HCT116 (cell line): ENCODE data around the gene NALCN. TPM values are rescaled to one million over a fixed set of nuclear protein-coding genes. Genes with fewer than 3 reads are reported as not detected.

Source experiments
- ATAC-seq: fragments of 200-7000 bp; cut with Tn5 transposase; 2 replicates; pipeline ENCODE4 v1.9.1; 2020; ENCODE audit warnings: mild to moderate bottlenecking, moderate library complexity
- BruUV-seq: library from RNA; stranded (reverse); fragments of 400-500 nt; replicated peaks from 2 replicates; lab custom pipeline; 2021; lab: Mats Ljungman, UMichigan
- CTCF ChIA-PET: fragments of 300-600 bp; sonication (Branson Sonifier 250); formaldehyde crosslinking; loops from one replicate; lab custom pipeline; 2021; ENCODE audit warnings: antibody characterized with exemption; lab: Charles Lee
- POLR2A ChIA-PET: fragments of 300-600, 350-600 bp; sonication (Branson Sonifier 250); formaldehyde crosslinking; loops from one replicate; lab custom pipeline; 2021; ENCODE audit warnings: antibody characterized with exemption; lab: Charles Lee
- RAD21 ChIA-PET, 2 experiments: fragments of 300-600 bp; sonication (Branson Sonifier 250); formaldehyde crosslinking; loops; one replicate each; lab custom pipeline; 2023; ENCODE audit warnings: low total read pairs in 2 of 2; ENCODE audit not compliant: uncharacterized antibody in 2 of 2, unreplicated experiment in 2 of 2, low non-redundant PET in 1 of 2; lab: Charles Lee
- DNase-seq: peaks from one replicate; pipeline ENCODE4 v3.0.0-alpha.2; 2010; ENCODE audit warnings: low read depth, low spot score
- H2AFZ ChIP-seq: fragments of 200-600 bp; shearing (Covaris generic), sonication (generic); 2 replicates; pipeline ENCODE4 v1.6.1; 2017; ENCODE audit warnings: low read depth, mixed run types, mixed read lengths, antibody characterized with exemption, low read length; ENCODE audit not compliant: poor library complexity, severe bottlenecking
- H3K27ac ChIP-seq: 2 replicates; pipeline ENCODE4 v1.5.1; 2012; ENCODE audit warnings: low read depth, low read length
- H3K27me3 ChIP-seq: fragments of 200-600 bp; sonication (generic); 2 replicates; pipeline ENCODE4 v1.6.1; 2016; ENCODE audit warnings: mixed run types, low read length, mixed read lengths; ENCODE audit not compliant: insufficient read depth
- H3K36me3 ChIP-seq, 2 experiments: fragments of 200-500 bp in 1 of 2; fragments of 200-600 bp in 1 of 2; sonication (Bioruptor generic) in 1 of 2; sonication (generic) in 1 of 2; 2 replicates each; pipeline versions ENCODE4 v1.5.1 to v1.6.1; 2014 to 2016; ENCODE audit warnings: low read length in 2 of 2, inconsistent platforms in 1 of 2, mixed read lengths in 1 of 2, mixed run types in 1 of 2; ENCODE audit not compliant: insufficient read depth in 2 of 2, control insufficient read depth in 1 of 2
- H3K4me1 ChIP-seq, 2 experiments: fragments of 200-600 bp in 1 of 2; sonication (generic) in 1 of 2; 2 replicates each; pipeline versions ENCODE4 v1.5.1 to v1.6.1; 2012 to 2017; ENCODE audit warnings: low read length in 2 of 2, inconsistent platforms in 1 of 2, mild to moderate bottlenecking in 1 of 2, mixed read lengths in 1 of 2, mixed run types in 1 of 2, moderate library complexity in 1 of 2; ENCODE audit not compliant: insufficient read depth in 2 of 2, control insufficient read depth in 1 of 2
- H3K4me2 ChIP-seq: fragments of 200-600 bp; sonication (generic); 2 replicates; pipeline ENCODE4 v1.6.1; 2017; ENCODE audit warnings: mixed run types, low read length, mixed read lengths
- H3K4me3 ChIP-seq, 2 experiments: fragments of 200-600 bp in 1 of 2; sonication (generic) in 1 of 2; replicated peaks in 1 of 2; 2 replicates each; pipeline ENCODE4 v1.5.1; 2011 to 2016; ENCODE audit warnings: low read length in 2 of 2, control low read depth in 1 of 2, low read depth in 1 of 2, mild to moderate bottlenecking in 1 of 2, mixed read lengths in 1 of 2, mixed run types in 1 of 2
- H3K79me2 ChIP-seq: fragments of 200-600 bp; sonication (generic); 2 replicates; pipeline ENCODE4 v1.6.1; 2017; ENCODE audit warnings: mild to moderate bottlenecking, mixed run types, low read length, moderate library complexity, mixed read lengths; ENCODE audit not compliant: insufficient read depth
- H3K9ac ChIP-seq: fragments of 200-600 bp; sonication (generic); 2 replicates; pipeline ENCODE4 v1.6.1; 2016; ENCODE audit warnings: low read length, mixed read lengths
- H3K9me2 ChIP-seq: fragments of 200-600 bp; sonication (generic), shearing (Covaris generic); 2 replicates; pipeline ENCODE4 v1.6.1; 2017; ENCODE audit warnings: mixed run types, mild to moderate bottlenecking, moderate library complexity; ENCODE audit not compliant: insufficient read depth
- H3K9me3 ChIP-seq, 2 experiments: fragments of 200-500 bp in 1 of 2; fragments of 200-600 bp in 1 of 2; sonication (Bioruptor generic) in 1 of 2; sonication (generic) in 1 of 2; 2 replicates each; pipeline ENCODE4 v1.6.1; 2014 to 2017; ENCODE audit warnings: low read length in 2 of 2, mixed read lengths in 2 of 2, inconsistent platforms in 1 of 2, low read depth in 1 of 2, mild to moderate bottlenecking in 1 of 2, mixed run types in 1 of 2, moderate library complexity in 1 of 2; ENCODE audit not compliant: control insufficient read depth in 1 of 2, insufficient read depth in 1 of 2
- H4K20me1 ChIP-seq: fragments of 200-600 bp; sonication (generic), shearing (Covaris generic); 2 replicates; pipeline ENCODE4 v1.6.1; 2017; ENCODE audit warnings: mixed run types, mild to moderate bottlenecking, moderate library complexity; ENCODE audit not compliant: insufficient read depth
- CBX3 ChIP-seq: IDR thresholded peaks from 2 replicates; pipeline ENCODE4 v1.6.1; 2012; ENCODE audit warnings: low read depth
- CEBPB ChIP-seq: IDR thresholded peaks from 2 replicates; pipeline ENCODE4 v1.6.1; 2012; ENCODE audit warnings: low read depth
- EGR1 ChIP-seq: IDR thresholded peaks from 2 replicates; pipeline ENCODE4 v1.6.1; 2012; ENCODE audit warnings: low read depth
- ELF1 ChIP-seq: IDR thresholded peaks from 2 replicates; pipeline ENCODE4 v1.6.1; 2012; ENCODE audit warnings: low read depth, borderline replicate concordance
- EZH2 ChIP-seq: fragments of 200-600 bp; sonication (generic); IDR thresholded peaks from 2 replicates; pipeline ENCODE4 v1.6.1; 2017; ENCODE audit warnings: antibody characterized with exemption, mixed run types
- EZH2phosphoT487 ChIP-seq: fragments of 200-600 bp; IDR thresholded peaks from 2 replicates; pipeline ENCODE4 v1.6.1; 2018; ENCODE audit warnings: antibody characterized with exemption, borderline replicate concordance
- FOSL1 ChIP-seq: IDR thresholded peaks from 2 replicates; pipeline ENCODE4 v1.6.1; 2012; ENCODE audit warnings: low read depth
- POLR2A ChIP-seq: IDR thresholded peaks from 2 replicates; pipeline ENCODE4 v1.7.0; 2011; ENCODE audit warnings: borderline replicate concordance; ENCODE audit not compliant: insufficient read depth, insufficient read length; ENCODE audit errors: extremely low read depth
- POLR2AphosphoS5 ChIP-seq: IDR thresholded peaks from 2 replicates; pipeline ENCODE4 v1.6.1; 2011; ENCODE audit warnings: mild to moderate bottlenecking, low read depth, low read length, moderate library complexity
- SIN3A ChIP-seq: IDR thresholded peaks from 2 replicates; pipeline ENCODE4 v1.6.1; 2012; ENCODE audit warnings: low read depth
- SP1 ChIP-seq: IDR thresholded peaks from 2 replicates; pipeline ENCODE4 v1.6.1; 2012; ENCODE audit warnings: low read depth
- SRF ChIP-seq: IDR thresholded peaks from 2 replicates; pipeline ENCODE4 v1.6.1; 2012; ENCODE audit warnings: low read depth
- TCF7L2 ChIP-seq: IDR thresholded peaks from 2 replicates; pipeline ENCODE4 v1.7.0; 2011; ENCODE audit warnings: borderline replicate concordance, inconsistent platforms; ENCODE audit not compliant: insufficient read depth, insufficient read length; ENCODE audit errors: extremely low read depth
- YY1 ChIP-seq: IDR thresholded peaks from 2 replicates; pipeline ENCODE4 v1.6.1; 2011; ENCODE audit warnings: low read length, low read depth, moderate library complexity, mild to moderate bottlenecking; ENCODE audit not compliant: insufficient replicate concordance; ENCODE audit errors: extremely low read depth
- ZNF274 ChIP-seq: fragments of 200-500 bp; sonication (Bioruptor generic); IDR thresholded peaks from 2 replicates; pipeline ENCODE4 v1.6.1; 2014; ENCODE audit warnings: mild to moderate bottlenecking, low read depth, low read length, inconsistent platforms
- intact Hi-C: fragments of 100-400 bp; cut with micrococcal nuclease; formaldehyde crosslinking; loops from 2 replicates; pipeline ENCODE4 v1.10.0; 2022
- total RNA-seq: library from RNA; stranded (reverse); gene quantifications from one replicate; pipeline ENCODE4 v1.2.1, GENCODE V29; 2021; ENCODE audit not compliant: unreplicated experiment
- TF ChIP-seq, protein P1 (sequence below): IDR thresholded peaks from 2 replicates; pipeline ENCODE4 v1.6.1; 2012; ENCODE audit warnings: low read depth
- TF ChIP-seq, protein P2 (sequence below), 3 experiments: fragments of 200-600 bp in 1 of 3; sonication (generic) in 1 of 3; IDR thresholded peaks in 2 of 3; conservative IDR thresholded peaks in 1 of 3; 2 replicates each; pipeline ENCODE4 v1.5.1; 2012 to 2017; ENCODE audit warnings: low read depth in 2 of 3, low read length in 2 of 3, antibody characterized with exemption in 1 of 3, borderline replicate concordance in 1 of 3, control low read depth in 1 of 3, mild to moderate bottlenecking in 1 of 3, mixed read lengths in 1 of 3, mixed run types in 1 of 3, moderate library complexity in 1 of 3; ENCODE audit not compliant: insufficient read depth in 1 of 3

Gene NALCN
- total RNA-seq, 1 experiment from 2014 or later: not detected

DNA sequence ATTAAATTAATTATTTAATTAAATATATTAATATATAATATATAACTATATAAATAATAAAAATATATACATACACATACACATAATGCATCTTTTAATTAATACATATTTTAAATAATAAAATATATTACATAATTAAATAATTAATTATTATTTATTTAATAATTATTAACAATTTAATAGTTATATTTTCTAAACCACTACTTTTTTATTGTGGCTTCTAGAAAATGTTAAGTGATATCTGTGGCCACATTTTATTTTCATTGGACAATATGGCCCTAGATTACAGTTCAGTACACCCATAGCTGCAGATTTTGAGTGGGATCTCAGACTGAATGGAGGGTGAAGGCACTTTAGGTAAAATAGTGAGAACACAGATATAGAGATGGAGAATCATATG lies 335.7 kb downstream of the NALCN start:
- no peak overlapping the region for H3K4me2 ChIP-seq
- ATAC-seq: no peak
- TF ChIP-seq POLR2A (no peak), CBX3 (no peak), SRF (no peak), ZNF274 (no peak), EZH2phosphoT487 (no peak), ELF1 (no peak), EZH2 (no peak), YY1 (no peak), POLR2AphosphoS5 (no peak), SIN3A (no peak)
- TF ChIP-seq, all 23 proteins: peak for 0
- Histone ChIP-seq H3K9me2 (no peaks in the 10 kb centered on the region), H3K36me3 (no peaks in the 10 kb centered on the region; a peak in 1 of 4 replicates), H3K9me3 (no peaks in the 10 kb centered on the region), H3K79me2 (no peaks in the 10 kb centered on the region), H3K4me3 (no peak overlapping the region), H4K20me1 (no peaks in the 10 kb centered on the region), H3K27me3 (peaks cover 17% of the 10 kb centered on the region), H3K4me1 (no peaks in the 10 kb centered on the region), H3K27ac (no peak overlapping the region), H3K9ac (no peak overlapping the region), H2AFZ (no peak overlapping the region)
- POLR2A ChIA-PET: no interaction called here
- intact Hi-C loops: no loop called here
- CTCF ChIA-PET: no interaction called here
- no peak for DNase-seq
- BruUV-seq: no TSS peak
- RAD21 ChIA-PET: no interaction called here

DNA sequence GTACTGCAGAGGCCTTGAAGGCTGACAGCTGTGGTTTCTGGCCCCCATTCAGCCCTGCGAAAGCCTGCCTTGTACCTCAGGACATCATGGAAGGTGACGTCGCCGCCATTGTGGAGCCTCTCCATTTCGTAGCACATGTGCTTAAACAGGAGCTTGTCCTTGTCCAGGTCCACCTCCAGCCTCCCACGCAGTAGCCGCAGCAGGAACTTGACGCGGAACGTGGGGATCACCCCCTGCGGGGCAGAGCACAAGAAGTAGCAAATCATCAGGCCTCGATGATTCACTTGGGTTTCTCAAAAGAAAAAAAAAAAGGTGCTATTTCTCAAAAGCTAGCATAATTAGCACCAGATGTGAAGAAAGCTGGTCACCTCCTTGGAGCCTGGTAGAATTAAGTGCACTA lies 351.0 kb downstream of the NALCN start:
- Histone ChIP-seq H3K36me3 (no peaks in the 10 kb centered on the region), H3K27me3 (peaks cover 6% of the 10 kb centered on the region; the same call in 1 of the 2 replicates), H3K79me2 (no peaks in the 10 kb centered on the region), H3K4me2 (no peak overlapping the region), H3K27ac (no peak overlapping the region), H3K4me1 (no peaks in the 10 kb centered on the region), H3K9ac (no peak overlapping the region), H4K20me1 (no peaks in the 10 kb centered on the region), H2AFZ (no peak overlapping the region), H3K4me3 (no peak overlapping the region), H3K9me2 (no peaks in the 10 kb centered on the region), H3K9me3 (no peaks in the 10 kb centered on the region)
- ATAC-seq: no peak
- DNase-seq: no peak
- ChIA-PET POLR2A (no interaction called here), CTCF (no interaction called here), RAD21 (no interaction called here)
- BruUV-seq: no TSS peak
- intact Hi-C loops: no loop called here
- no peak for TF ChIP-seq EGR1
- TF ChIP-seq EZH2: no peak
- no peak for TF ChIP-seq POLR2AphosphoS5
- TF ChIP-seq SRF: no peak
- TF ChIP-seq FOSL1: no peak
- no peak for TF ChIP-seq CEBPB
- no peak for TF ChIP-seq ELF1
- no peak for TF ChIP-seq TCF7L2
- TF ChIP-seq, protein P1, sequence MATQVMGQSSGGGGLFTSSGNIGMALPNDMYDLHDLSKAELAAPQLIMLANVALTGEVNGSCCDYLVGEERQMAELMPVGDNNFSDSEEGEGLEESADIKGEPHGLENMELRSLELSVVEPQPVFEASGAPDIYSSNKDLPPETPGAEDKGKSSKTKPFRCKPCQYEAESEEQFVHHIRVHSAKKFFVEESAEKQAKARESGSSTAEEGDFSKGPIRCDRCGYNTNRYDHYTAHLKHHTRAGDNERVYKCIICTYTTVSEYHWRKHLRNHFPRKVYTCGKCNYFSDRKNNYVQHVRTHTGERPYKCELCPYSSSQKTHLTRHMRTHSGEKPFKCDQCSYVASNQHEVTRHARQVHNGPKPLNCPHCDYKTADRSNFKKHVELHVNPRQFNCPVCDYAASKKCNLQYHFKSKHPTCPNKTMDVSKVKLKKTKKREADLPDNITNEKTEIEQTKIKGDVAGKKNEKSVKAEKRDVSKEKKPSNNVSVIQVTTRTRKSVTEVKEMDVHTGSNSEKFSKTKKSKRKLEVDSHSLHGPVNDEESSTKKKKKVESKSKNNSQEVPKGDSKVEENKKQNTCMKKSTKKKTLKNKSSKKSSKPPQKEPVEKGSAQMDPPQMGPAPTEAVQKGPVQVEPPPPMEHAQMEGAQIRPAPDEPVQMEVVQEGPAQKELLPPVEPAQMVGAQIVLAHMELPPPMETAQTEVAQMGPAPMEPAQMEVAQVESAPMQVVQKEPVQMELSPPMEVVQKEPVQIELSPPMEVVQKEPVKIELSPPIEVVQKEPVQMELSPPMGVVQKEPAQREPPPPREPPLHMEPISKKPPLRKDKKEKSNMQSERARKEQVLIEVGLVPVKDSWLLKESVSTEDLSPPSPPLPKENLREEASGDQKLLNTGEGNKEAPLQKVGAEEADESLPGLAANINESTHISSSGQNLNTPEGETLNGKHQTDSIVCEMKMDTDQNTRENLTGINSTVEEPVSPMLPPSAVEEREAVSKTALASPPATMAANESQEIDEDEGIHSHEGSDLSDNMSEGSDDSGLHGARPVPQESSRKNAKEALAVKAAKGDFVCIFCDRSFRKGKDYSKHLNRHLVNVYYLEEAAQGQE: no peak
- TF ChIP-seq, protein P2, sequence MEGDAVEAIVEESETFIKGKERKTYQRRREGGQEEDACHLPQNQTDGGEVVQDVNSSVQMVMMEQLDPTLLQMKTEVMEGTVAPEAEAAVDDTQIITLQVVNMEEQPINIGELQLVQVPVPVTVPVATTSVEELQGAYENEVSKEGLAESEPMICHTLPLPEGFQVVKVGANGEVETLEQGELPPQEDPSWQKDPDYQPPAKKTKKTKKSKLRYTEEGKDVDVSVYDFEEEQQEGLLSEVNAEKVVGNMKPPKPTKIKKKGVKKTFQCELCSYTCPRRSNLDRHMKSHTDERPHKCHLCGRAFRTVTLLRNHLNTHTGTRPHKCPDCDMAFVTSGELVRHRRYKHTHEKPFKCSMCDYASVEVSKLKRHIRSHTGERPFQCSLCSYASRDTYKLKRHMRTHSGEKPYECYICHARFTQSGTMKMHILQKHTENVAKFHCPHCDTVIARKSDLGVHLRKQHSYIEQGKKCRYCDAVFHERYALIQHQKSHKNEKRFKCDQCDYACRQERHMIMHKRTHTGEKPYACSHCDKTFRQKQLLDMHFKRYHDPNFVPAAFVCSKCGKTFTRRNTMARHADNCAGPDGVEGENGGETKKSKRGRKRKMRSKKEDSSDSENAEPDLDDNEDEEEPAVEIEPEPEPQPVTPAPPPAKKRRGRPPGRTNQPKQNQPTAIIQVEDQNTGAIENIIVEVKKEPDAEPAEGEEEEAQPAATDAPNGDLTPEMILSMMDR (IDR thresholded peaks at IDR 0.05 in 2 of 3, conservative IDR thresholded peaks at IDR 0.05 in 1 of 3; ENCODE audit: borderline replicate concordance in 1 of 3, insufficient read depth in 1 of 3, low read depth in 2 of 3, low read length in 2 of 3): no peak
- TF ChIP-seq SP1: no peak
- TF ChIP-seq YY1: no peak
